ENCODE measurements around the gene MLLT6.

GRCh38 chr17:38659415-38659814 lies 45.7 kb upstream of the MLLT6 start:
- TF ChIP-seq LEF1 (IDR thresholded peaks at IDR 0.05; ENCODE audit: borderline replicate concordance) (no peak), ZNF384 (IDR thresholded peaks at IDR 0.05) (no peak), L3MBTL2 (conservative IDR thresholded peaks at IDR 0.05) (no peak), FOXM1 (IDR thresholded peaks at IDR 0.05; ENCODE audit: borderline replicate concordance) (no peak), BHLHE40 (IDR thresholded peaks at IDR 0.05; ENCODE audit: borderline replicate concordance) (no peak), ELF4 (IDR thresholded peaks at IDR 0.05) (no peak), NFRKB (IDR thresholded peaks at IDR 0.05) (no peak), FOXK2 (IDR thresholded peaks at IDR 0.05) (no peak), SUZ12 (IDR thresholded peaks at IDR 0.05) (no peak), SP1 (IDR thresholded peaks at IDR 0.05) (no peak)

Data from HEK293T (cell line).